HG02610 (cell line): ENCODE measurements around the gene GMPR.
A peak's percentile ranks its signal among the peaks of the same experiment; 100 is the strongest.
"Not testable (repeated sequence)": the region's sequence is repeated elsewhere in the genome, so short reads cannot be mapped to it uniquely, and the experiment has no call there.

ENCODE experiments used
- ATAC-seq: cut with Tn5 transposase; IDR thresholded peaks from one replicate; pipeline ENCODE4 v1.9.1; 2021; ENCODE audit warnings: mild to moderate bottlenecking, moderate library complexity; ENCODE audit not compliant: unreplicated experiment

Gene GMPR

DNA sequence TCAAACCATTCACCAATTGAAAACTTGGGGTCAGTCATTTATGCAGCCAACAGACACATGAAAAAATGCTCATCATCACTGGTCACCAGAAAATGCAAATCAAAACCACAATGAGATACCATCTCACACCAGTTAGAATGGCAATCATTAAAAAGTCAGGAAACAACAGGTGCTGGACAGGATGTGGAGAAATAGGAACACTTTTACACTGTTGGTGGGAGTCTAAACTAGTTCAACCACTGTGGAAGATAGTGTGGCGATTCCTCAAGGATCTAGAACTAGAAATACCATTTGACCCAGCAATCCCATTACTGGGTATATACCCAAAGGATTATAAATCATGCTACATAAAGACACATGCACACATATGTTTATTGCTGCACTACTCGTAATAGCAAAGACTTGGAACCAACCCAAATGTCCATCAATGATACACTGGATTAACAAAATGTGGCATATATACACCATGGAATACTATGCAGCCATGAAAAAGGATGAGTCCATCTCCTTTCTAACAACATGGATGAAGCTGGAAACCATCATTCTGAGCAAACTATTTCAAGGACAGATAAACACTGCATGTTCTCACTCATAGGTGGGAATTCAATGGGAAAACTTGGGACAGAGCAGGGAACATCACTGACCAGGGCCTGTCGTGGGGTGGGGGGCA, 13.2 kb upstream of the GMPR start:
- not testable (repeated sequence) for ATAC-seq

DNA sequence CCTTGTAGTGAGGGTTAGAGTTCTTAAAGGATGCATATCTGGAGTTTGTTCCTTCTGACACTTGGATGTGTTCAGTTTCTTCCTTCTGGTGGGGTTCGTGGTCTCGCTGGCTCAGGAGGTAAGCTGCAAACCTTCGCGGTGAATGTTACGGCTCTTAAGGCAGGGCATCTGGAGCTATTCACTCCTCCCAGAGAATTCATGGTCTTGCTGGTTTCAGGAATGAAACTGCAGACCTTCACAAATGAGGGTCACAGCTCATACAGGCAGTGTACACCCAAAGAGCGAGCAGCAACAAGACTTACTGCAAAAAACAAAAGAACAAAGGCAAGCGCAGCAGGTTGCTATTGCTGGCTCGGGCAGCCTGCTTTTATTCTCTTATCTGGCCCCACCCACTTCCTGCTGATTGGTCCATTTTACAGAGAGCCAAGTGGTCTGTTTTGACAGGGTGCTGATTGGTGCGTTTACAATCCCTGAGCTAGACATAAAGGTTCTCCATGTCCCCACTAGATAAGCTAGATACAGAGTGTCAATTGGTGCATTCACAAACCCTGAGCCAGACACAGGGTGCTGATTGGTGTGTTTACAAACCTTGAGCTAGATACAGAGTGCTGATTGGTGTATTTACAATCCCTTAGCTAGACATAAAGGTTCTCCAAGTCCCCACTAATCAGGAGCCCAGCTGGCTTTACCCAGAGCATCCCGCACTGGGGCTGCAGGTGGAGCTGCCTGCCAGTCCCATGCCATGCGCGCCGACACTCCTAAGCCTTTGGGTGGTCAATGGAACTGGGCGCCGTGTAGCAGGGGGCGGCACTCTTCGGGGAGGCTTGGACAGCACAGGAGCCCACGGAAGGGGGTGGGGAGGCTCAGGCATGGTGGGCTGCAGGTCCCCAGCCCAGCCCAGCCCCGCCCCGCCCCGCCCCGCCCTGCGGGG, 12.0 kb upstream of the GMPR start:
- ATAC-seq, result not testable (repeated sequence)

DNA sequence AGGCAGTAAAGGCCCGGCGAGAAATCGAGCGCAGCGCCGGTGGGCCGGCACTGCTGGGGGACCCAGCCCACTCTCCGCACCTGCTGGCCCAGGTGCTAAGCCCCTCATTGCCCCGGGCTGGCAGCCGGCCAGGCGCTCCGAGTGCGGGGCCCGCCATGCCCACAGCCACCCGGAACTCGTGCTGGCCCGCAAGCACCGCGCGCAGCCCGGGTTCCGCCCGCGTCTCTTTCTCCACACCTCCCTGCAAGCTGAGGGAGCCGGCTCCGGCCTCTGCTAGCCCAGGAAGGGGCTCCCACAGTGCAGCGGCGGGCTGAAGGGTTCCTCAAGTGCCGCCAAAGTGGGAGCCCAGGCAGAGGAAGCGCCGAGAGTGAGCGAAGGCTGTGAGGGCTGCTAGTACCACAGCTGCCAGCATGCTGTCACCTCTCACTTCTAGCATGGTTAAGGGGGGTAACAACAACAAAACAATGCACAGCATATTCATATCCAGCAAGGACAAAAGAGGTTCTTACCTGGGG, 11.3 kb upstream of the GMPR start:
- no peak for ATAC-seq

DNA sequence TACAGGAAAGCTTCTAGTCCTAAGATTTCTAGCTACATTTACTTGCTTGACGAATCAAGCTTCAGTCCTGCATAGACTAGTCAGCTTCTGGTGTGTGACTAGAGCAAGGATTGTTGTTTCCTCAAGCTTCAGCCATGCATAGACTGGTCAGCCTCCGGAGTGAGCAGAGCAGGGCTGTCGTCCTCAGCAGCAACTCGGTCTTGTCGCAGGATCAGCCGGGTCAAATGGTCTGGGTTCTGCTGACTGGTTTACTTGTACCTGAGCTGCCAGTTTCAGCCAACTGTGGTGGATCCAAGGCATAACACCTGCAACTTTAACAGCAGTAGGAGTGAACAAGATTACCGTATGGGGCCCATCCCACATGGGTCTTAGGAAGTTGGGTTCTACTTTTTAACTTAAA, 10.8 kb upstream of the GMPR start:
- no peak for ATAC-seq

DNA sequence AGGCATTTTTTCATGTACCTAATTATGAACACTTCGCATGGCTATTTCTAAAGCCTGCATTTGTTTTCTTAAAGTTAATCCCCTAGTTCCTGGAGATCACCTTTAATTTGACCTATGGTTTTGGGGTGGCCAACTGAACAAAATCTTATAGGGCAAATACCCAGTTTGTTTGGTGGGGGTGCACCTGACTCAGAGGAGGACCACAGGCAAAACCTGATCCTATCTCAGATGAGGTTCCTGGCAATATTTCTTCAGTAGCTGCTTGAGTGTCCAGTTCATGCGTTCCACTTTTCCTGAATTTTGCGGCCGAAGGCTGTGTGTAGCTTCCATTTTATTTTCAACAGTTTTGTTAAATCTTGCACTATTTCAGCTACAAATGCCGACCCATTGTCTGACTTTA, 10.3 kb upstream of the GMPR start:
- ATAC-seq, result no peak

DNA sequence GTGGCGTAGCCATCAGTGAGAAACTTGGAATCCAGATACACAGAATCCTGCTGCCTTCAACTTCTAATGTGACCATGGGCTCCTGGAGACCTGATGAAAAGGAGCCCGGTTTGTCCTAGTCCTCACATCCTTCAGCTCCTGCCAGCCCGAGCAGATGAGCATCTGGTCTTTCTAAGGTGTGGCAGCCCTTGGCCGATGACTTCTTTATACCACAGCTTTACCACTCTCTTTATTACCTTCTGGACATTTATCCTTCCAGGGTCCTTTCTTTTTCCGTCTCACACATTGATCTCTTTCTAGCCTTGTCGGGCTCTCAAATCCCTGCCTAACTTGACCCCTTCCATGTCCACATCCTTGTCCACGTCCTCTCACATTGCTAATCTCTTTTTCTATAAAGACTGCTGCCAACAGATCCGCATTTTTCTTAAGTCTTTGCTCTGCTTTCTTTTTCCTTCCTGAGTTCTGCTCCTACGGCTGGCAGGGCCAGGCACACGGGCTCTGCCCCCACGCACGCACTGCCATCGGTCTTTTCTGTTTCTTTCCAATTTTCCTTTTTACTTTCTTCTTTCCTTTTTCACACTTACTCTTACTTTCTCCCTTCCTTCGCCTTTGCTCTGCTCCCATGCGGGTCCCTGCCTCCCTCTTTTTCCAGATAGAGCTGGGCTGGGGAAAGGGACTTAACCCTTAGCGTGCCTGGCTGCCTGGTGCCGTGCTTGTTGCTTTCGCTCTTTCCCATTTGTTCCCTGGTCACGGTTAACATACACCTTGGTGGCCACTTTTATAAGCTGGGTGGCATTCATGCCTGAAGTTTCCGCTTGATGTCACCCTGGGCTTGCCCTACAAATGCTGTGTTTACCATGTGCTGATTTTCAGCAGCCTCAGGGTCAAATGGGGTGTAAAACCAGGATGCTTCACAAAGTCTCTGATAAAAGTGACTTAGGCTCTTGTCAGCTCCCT, 9.4 kb upstream of the GMPR start:
- no peak for ATAC-seq

DNA sequence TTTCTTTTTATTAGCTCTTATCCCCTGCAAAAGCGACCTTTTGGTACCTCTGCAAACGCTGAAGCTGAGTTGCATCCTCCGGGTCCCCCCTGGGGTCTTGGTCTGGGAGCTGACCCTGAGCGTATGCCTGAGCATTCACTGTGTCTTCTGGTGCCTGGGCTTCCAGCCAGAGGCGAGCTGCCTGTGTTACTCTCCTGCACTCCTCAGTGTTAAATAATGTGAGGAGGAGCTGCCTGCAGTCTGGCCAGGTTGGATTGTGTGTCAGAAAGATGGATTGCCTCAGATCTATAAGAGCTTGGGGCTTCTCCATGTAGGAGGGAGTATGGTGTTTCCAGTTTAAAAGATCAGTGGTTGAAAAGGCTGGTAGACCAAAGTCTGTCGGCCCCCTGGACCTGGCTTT, 8.7 kb upstream of the GMPR start:
- no peak for ATAC-seq

DNA sequence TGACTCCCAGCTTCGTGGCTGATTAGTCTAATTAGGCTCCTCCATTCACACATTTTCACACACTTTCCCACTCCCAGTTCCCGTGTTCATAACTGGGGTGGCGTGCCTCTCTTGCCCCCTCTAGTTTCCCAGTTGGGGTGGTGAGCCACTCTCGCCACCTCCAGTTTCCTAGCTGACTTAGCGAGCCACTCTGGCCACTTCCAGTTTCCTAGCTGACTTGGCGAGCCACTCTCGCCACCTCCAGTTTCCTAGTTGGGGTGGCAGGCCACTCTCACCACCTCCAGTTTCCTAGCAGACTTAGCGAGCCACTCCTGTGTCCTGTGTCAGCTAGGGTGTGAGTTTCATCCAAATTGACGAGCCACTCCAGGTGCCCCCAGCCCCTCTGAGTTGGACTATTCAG, 7.4 kb upstream of the GMPR start:
- ATAC-seq, result no peak

DNA sequence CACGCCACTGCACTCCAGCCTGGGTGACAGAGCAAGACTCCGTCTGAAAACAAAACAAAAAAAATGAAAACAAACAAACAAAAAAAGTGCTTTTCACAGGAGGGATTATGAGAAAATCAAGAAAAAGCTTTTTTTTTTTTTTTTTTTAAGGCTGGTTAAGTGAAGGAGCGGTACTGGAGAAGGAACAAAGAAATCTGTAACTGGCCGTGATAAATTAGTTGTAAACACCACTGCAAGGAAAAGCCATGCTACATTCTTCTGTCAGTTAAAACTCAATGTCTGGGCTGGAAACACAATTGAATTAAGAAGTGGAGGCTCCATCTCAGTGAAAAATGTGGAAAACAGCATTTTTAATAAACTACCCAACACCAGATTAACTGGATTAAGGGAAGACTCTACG, 6.3 kb upstream of the GMPR start:
- ATAC-seq, result no peak

DNA sequence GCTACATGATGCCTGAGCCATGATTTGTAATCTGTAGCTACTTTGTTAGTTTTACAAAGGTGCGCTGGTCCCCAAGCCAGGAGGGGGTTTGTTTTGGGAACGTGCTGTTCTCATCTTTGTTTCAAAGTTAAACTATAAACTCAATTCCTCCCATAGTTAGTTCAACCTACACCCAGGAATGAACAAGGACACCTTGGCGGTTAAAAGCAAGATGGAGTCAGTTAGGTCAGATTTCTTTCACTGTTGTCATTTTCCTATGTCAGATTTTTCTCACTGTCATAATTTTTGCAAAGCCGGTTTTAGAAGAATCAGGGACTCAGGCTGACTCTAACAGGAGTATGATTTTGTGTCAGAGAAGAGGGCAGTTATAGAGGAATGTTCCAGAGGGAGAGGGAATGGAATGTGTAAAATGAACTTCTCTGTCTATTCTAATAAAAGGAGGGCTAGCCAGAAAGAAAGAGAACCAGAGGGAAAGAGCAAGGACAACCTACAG, 2.3 kb upstream of the GMPR start:
- no peak for ATAC-seq

DNA sequence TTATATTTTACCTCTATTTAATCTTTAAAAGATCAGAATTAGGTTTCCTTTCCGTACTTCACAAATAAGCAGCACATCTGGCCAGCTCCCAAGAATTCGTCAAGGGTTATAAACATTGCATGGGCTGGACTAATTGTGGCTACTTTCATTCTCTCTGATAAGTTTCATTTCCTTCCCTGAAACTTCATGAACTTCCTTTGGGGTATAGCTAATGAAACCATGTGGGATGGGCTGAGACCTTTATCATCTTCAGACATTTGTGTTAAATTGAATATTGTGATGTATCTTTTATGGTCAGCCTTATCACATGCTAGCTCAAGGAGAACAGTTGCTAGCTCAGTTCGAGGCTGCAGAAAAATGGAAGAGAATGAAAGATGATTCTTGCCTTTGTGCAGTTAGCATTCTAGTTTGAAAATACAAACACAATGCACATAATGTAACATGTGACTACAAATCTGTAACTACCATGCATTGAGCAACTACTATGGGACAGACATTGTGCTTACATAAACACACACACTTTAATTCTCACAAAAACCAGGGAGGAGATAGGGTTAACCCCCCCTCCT, 1.7 kb upstream of the GMPR start:
- peak; percentile 36 for ATAC-seq

DNA sequence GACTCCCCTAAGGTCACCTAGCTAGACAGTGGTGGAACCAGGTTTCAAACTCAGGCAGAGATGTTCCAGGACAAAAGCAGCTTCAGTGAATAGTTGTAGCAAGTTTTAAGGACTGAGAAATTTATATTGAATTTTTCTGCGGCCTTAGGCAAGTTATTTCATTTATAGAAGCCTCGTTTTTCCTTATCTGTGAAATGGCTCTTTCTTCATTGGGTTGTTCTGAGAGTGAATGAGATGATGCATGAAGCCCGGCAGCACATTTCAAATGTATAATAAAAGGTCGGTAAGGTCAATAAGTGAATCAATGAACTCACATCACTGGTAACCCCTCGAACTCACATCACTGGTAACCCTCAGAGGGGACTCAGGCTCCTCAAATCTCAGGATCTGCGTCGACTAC, 1.1 kb upstream of the GMPR start:
- no peak for ATAC-seq

DNA sequence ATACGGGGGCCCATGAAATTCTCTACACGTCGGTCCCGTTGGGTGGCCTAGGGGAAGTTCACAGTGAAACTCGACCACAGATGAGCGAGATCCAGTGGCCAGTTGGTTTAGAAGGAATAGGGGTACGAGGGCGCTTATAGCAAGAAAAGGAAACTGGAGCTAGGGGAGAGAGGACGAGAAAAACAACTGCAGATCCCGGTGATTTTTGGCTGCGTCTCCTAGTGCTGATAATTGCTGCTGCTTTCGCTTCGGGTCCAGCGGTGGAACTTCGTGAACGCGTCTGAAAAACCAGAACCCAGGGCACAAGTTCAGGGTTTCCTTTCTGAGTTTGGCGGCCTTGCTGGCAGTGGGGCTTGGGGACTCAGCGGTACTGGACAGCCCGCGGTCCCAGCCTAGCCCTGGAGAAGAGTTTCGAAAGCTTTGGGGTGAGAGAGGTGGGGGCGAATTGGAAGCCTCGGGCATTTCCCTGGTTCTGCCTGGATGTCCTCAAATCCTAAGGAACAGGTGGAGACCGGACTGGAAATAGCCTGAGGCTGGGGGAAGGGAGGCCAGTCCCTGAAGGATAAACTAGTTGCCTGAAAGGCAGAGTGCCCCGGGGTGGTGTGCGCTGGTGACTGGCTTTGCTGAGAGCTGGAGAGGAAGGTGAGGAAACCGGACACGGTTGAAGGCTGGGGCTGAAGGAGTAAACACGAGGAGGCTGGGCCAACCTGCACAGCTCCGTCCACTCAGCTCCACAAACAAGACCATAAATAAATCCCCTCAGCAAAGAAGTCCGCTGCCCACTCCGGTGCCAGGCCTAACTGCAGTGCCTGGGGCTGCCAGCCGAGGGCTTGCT, 793 bp downstream of the GMPR start:
- ATAC-seq, result peak; percentile 4

DNA sequence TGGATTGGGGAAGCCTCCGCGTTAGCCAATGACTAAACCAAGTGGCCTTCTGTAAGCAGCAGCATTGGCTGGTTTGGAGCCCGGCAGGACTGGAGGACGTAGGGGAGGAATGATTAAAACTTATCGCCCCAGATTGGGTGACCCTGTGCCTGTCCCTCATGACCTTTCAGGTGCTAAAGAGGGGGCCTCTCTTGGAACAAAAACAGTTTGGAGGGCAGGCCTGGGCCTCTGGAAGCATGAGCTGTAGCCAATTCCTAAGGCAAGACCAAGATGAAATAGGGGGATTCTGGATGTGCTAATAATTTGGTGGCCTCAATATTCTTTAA, 1.4 kb downstream of the GMPR start:
- ATAC-seq, result no peak

DNA sequence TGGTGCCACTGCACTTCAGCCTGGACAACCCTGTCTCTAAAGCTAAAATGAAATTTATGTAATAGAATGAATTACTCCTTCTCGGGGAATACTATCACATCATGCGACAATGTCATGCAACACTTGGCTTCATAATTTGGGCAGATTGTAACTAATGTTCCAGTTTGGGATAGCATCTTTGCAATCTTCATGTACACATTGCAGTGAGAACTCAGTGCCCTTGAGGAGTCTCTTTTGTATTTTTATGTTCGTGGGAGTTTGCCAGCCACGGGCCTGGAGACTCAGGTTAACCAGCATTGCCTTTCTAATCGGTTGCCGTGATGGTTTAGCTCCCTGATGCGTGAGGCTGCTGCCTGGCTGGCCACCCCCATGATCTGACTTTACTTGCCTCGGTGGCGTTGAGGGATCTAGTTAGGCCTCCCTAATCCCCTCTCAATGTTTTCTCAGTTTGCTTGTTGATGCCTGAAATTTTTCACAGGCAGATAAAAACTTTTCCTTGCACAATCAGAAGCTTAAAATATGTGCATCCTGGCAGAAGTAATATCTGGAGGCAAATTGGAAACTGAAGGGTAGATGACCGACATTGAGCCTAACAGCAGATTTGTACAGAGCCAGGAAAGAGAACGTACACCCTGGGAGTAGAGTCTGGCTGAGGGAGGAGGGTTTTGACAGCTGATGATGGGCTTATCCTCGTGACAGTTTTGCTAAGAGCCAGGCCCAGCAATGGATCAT, 2.4 kb downstream of the GMPR start:
- no peak for ATAC-seq

DNA sequence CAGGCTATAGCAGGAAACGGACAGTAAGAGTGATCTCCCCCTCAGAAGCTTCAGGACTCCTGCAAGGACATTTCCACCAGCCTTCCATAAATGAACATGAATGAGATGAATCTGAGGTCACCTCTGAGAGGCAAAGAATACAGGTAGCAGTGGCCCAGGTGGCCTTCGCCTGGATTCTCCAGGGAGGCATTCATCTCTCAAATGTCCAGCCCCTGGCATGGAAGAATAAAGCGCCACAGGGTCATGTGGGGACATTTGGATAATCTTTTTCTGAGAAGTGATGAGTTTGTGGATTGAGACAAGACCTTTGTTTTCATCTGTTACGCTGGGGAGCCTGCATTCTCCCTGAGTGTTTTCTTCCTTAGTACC, 2.9 kb downstream of the GMPR start:
- no peak for ATAC-seq

DNA sequence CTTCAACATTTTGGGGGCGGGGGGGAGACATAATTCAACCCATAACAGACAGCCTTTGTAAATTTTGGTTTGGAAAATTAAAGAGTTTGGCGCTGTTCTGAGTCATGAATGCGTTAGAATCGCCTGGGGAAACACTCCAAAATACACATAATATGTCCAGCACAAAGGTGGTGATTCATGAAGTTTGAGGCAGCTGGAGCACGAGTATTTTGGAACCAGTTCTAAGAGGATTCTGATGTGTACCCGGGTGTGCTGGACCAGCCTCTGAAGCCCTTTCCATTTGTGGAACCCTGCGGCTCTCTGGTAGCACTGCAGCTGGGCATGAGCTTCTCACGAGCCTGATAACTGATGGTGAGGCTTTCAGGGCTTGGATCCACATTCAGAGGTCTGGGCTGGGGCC, 4.7 kb downstream of the GMPR start:
- ATAC-seq, result no peak

DNA sequence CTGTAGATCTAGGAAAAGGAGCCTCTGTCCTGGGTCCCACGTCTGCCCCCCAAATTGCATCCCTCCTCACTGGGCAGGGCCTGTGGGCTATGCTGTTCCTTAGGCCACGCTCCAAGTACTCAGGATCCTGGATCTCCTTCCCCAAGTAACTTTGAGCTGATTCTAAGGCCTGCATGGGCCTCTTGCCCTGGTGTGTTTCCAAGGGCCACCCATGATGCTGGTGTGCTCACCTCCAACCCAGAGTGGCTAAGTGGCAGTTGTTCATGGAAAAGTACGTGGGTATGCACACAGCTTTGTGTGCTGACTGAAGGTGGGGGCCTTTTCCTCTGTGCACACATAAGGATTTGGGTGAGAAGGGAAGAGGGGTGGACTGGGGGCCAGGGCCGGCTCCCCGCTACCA, 5.3 kb downstream of the GMPR start:
- ATAC-seq, result no peak

DNA sequence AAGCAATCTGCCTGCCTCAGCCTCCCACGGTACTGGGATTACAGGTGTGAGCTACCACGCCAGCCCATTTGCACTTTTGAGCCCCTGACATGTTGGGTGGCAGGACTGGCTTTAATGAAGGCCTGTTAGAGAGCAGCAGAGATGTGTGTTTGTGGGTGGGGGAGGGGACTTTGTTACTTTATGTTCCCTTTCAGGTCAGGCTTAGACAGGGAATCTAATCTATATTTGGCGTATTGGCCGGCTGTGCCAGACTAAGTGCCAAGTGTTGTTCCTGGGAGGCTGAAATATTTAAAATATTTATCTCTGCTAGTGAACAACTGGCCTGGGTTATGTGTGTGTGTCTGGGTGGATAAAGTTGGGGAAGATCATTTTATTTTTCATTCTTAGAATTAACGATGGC, 6.1 kb downstream of the GMPR start:
- ATAC-seq, result no peak
